HFFc6 (cell line): Measurements from ENCODE around the gene TMEM185B. TPM values are rescaled to one million over a fixed set of nuclear protein-coding genes. Genes with fewer than 3 reads are reported as not detected.

ENCODE experiments used
- DNase-seq: peaks from one replicate; pipeline ENCODE4 v3.0.0-alpha.2; 2018
- H3K27ac Mint-ChIP-seq: 2 replicates; pipeline ENCODE4 v1.8.0; 2020; ENCODE audit warnings: mild to moderate bottlenecking, mixed read lengths
- H3K27me3 Mint-ChIP-seq: 2 replicates; pipeline ENCODE4 v1.8.0; 2021; ENCODE audit warnings: mild to moderate bottlenecking, moderate library complexity, mixed read lengths; ENCODE audit not compliant: insufficient read depth
- H3K36me3 Mint-ChIP-seq: 2 replicates; pipeline ENCODE4 v1.8.0; 2021; ENCODE audit warnings: low read depth, mixed read lengths
- H3K4me1 Mint-ChIP-seq: 2 replicates; pipeline ENCODE4 v1.8.0; 2020; ENCODE audit warnings: low read depth, mixed read lengths
- H3K4me3 Mint-ChIP-seq: 2 replicates; pipeline ENCODE4 v1.8.0; 2020; ENCODE audit warnings: mild to moderate bottlenecking, moderate library complexity, mixed read lengths
- H3K9me3 Mint-ChIP-seq: 2 replicates; pipeline ENCODE4 v1.8.0; 2020; ENCODE audit warnings: mild to moderate bottlenecking, mixed read lengths
- total RNA-seq, 6 experiments: library from RNA; stranded (reverse); fragmentation: NEBNext Ultra II Directional; extraction: Animal tissue kit (Norgen Biotek cat#: 25700); gene quantifications; 2 replicates in 1 of 6; 3 replicates in 5 of 6; pipeline ENCODE4 v1.2.3, GENCODE V29; 2021
- TF ChIP-seq, protein P1 (sequence below): fragments of 200-600 bp; sonication (generic); IDR thresholded peaks from 2 replicates; pipeline ENCODE4 v1.5.0; 2021; ENCODE audit warnings: antibody characterized with exemption, mild to moderate bottlenecking

TMEM185B gene
- total RNA-seq, 6 experiments from 2014 or later, result 29.2 to 36.4 (median 31.3) TPM

DNA sequence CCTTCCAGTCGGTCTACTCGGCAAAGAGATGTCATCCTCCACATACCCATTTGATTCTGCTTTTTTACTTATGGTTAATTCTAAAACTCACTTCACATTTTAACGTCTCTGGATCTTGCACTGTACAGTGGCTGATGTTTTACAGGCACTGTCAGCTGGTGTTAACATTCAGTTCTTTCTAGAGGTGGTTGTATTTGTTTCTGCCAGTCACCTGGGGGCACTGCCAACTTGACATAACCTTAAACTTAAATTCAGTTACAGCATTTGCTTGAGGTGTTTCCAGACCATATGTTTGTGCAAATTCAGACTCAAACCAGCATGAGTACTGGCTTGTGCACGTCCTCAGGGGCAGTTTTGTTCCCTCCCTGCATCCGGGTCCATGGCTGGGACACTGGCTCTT lies 5.3 kb upstream of the TMEM185B start:
- no peak overlapping the region for H3K4me3 Mint-ChIP-seq
- no peak overlapping the region for H3K27ac Mint-ChIP-seq
- H3K27me3 Mint-ChIP-seq, result peaks cover 8% of the 10 kb centered on the region
- peaks cover 8% of the 10 kb centered on the region for H3K4me1 Mint-ChIP-seq
- TF ChIP-seq, protein P1, sequence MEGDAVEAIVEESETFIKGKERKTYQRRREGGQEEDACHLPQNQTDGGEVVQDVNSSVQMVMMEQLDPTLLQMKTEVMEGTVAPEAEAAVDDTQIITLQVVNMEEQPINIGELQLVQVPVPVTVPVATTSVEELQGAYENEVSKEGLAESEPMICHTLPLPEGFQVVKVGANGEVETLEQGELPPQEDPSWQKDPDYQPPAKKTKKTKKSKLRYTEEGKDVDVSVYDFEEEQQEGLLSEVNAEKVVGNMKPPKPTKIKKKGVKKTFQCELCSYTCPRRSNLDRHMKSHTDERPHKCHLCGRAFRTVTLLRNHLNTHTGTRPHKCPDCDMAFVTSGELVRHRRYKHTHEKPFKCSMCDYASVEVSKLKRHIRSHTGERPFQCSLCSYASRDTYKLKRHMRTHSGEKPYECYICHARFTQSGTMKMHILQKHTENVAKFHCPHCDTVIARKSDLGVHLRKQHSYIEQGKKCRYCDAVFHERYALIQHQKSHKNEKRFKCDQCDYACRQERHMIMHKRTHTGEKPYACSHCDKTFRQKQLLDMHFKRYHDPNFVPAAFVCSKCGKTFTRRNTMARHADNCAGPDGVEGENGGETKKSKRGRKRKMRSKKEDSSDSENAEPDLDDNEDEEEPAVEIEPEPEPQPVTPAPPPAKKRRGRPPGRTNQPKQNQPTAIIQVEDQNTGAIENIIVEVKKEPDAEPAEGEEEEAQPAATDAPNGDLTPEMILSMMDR, result 0 out of 2 replicates have a peak, but pooled peaks have one; percentile 13
- no peaks in the 10 kb centered on the region for H3K9me3 Mint-ChIP-seq
- DNase-seq, result no peak
- no peaks in the 10 kb centered on the region for H3K36me3 Mint-ChIP-seq

DNA sequence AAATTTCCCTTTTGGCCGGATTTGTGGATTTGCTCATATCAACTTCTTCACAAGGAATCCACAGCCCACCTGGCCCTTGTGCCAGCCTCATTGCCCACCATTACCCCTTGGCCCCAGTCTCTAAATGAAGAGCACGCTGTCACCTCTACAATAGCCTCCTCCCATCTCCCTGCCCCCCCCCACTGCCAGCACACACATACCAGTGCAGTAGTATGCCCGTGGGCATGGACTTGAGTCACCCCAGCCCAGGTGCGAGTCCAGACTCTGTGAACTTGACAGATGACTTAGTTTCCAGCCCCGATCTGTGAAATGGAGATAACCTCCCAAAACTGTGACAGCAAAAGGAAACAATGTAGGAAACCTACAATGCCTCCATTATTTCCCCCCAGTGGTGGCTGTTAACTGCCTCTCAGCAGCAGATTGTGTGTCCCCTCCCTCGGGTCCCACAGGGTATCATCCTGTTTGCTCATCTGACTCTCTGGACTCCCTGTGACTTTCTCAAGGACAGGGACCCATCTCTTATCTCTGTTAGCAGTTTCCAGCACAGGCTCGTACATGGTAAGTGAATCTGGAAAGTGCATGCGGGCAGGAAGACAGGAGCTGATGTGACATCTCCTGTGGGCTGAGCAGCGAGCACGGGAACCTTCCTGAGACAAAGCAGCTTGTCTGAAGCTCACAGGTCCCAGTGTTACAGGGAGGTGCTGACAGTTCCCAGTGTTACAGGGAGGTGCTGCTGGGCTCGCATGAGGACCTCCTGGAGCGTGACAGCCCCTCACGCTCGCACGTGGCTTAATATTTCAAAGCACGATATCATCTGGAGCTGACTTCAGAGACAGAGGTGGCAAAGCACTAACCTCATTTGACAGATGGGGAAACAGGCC lies 4.2 kb upstream of the TMEM185B start:
- no peak for DNase-seq
- Mint-ChIP-seq H3K9me3 (peaks cover 2% of the 10 kb centered on the region; the same call in 1 of the 2 replicates), H3K27ac (no peak overlapping the region), H3K4me1 (peaks cover 10% of the 10 kb centered on the region), H3K27me3 (peaks cover 8% of the 10 kb centered on the region), H3K36me3 (peaks cover 2% of the 10 kb centered on the region), H3K4me3 (no peak overlapping the region)
- TF ChIP-seq, protein P1, result no peak

DNA sequence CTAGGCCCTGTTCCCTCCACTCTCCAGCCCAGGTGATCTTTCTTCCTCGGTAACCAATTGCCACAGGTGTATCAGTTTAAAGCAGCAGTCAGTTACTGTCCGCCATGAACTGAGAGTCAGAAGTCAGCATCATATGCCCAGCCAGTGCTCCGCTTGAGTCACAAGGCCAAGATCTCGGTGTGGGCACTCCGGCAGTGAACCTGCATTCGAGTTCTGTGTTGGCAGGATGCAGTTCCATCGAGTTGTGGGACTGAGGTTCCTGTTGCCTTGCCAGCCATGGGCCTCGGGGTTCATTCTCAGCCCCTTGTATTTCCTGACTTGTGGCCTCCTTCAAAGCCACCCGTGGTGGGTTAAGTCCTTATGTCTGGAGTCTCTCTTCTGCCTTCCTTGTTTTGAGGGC lies 3.1 kb upstream of the TMEM185B start:
- Mint-ChIP-seq H3K36me3 (peaks cover 12% of the 10 kb centered on the region), H3K27me3 (peaks cover 8% of the 10 kb centered on the region), H3K9me3 (peaks cover 11% of the 10 kb centered on the region), H3K4me1 (peaks cover 21% of the 10 kb centered on the region), H3K27ac (no peak overlapping the region), H3K4me3 (no peak overlapping the region)
- no peak for DNase-seq
- TF ChIP-seq, protein P1, result no peak

DNA sequence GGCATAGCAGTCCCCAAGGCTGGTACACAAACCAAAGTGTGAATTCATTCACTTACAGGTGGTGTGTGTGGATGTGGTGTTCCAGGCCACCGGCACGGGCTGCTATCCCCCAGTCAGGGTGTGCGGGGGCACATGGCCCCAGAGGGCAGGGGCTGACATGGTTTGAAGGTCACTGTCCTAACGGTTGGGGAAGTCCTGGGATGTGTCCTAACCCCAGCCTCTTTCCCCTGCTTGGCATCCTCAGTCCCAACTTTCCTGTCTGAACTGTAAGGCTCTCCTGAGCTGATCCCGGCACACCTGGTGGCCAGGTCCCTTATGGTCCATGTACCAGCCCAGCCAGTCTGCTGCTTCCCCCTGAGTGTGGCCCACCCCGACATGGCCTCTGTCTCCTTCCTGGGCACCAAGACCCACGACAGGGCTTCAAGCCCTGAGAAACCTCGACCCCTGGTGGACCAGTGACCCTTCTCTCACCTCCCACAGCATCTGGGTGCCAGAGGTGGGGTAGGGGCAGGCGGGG lies 2.4 kb upstream of the TMEM185B start:
- H3K27ac Mint-ChIP-seq, result no peak overlapping the region
- TF ChIP-seq, protein P1, result no peak
- H3K27me3 Mint-ChIP-seq, result peaks cover 8% of the 10 kb centered on the region
- no peak for DNase-seq
- H3K4me3 Mint-ChIP-seq, result no peak overlapping the region
- peaks cover 11% of the 10 kb centered on the region for H3K9me3 Mint-ChIP-seq
- peaks cover 28% of the 10 kb centered on the region for H3K4me1 Mint-ChIP-seq
- H3K36me3 Mint-ChIP-seq, result peaks cover 19% of the 10 kb centered on the region

DNA sequence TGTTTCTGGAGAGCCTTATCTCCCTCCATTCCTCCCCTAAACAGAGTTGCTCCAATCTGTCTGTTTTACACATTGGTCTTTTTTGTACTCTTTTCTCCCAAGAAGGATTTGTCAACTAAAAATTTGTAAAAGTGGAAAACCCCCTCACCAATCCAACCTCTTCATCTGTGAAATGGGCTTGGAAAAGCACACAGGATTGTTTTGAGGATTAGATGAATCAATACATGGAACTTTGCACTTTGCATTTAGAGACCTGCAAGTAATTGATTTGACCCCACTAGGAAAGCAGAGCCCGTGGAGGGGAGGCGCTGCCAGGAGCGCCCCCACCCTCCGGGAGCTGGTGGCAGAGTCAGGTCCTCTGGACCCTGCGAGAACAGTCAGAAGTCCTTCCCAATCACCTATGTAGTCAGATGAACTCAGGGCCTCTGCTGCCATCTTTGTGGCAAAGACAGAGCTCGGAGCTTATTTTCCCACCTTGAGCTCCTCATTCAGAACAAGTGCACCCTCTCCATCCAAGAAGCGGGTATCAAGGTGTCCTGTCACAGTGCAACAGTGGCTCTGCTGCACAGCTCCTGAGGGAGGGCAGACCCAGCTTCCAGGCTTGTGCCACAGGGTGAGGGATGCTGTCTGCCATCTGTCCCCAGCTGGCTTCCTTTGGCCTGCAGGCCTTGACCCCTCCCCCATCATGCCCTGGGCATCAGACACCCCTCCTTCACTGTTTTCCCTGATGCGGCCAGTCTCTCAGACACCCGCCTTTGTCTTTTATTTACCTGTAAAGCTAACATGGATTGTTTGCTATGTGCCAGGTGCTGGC lies 1.7 kb upstream of the TMEM185B start:
- peaks cover 26% of the 10 kb centered on the region for H3K36me3 Mint-ChIP-seq
- peaks cover 8% of the 10 kb centered on the region for H3K27me3 Mint-ChIP-seq
- no peak for DNase-seq
- TF ChIP-seq, protein P1, result no peak
- 0 out of 2 replicates have a peak overlapping the region, but pooled peaks have one; percentile 34 for H3K4me3 Mint-ChIP-seq
- H3K27ac Mint-ChIP-seq, result no peak overlapping the region
- peaks cover 34% of the 10 kb centered on the region for H3K4me1 Mint-ChIP-seq
- peaks cover 11% of the 10 kb centered on the region for H3K9me3 Mint-ChIP-seq
